Measurements from ENCODE around the gene TMED8.

The TMED8 gene

GRCh38 chr14:77296155-77296554, 80.7 kb downstream of the TMED8 start:
- DNase-seq (ENCODE audit: low read depth): no peak

- DNase-seq (ENCODE audit: low read depth): no peak
Measured at GRCh38 chr14:77290705-77291104, 86.2 kb downstream of the TMED8 start.

- no peak for DNase-seq (ENCODE audit: low read depth)
Measured at GRCh38 chr14:77286576-77286975, 90.3 kb downstream of the TMED8 start.
